ENCODE data around the gene SYNPO2L.
"Not testable (repeated sequence)": the region's sequence is repeated elsewhere in the genome, so short reads cannot be mapped to it uniquely, and the experiment has no call there.

Gene SYNPO2L

GRCh38 chr10:73648975-73649829, 6.6 kb downstream of the SYNPO2L start:
- DNase-seq: no peak

- no peak for DNase-seq
Observed at GRCh38 chr10:73647875-73648651, 7.8 kb downstream of the SYNPO2L start.

- DNase-seq: no peak
Observed at GRCh38 chr10:73647211-73647874, 8.5 kb downstream of the SYNPO2L start.

GRCh38 chr10:73646598-73647041, 9.2 kb downstream of the SYNPO2L start:
- DNase-seq: no peak

GRCh38 chr10:73645251-73645650, 10.6 kb downstream of the SYNPO2L start:
- no peak for DNase-seq

- no peak for DNase-seq
Observed at GRCh38 chr10:73644767-73645166, 11.1 kb downstream of the SYNPO2L start.

- peak; percentile 52 for DNase-seq
Observed at GRCh38 chr10:73644015-73644743, 11.7 kb downstream of the SYNPO2L start.

GRCh38 chr10:73643362-73643761, 12.5 kb downstream of the SYNPO2L start:
- no peak for DNase-seq

- DNase-seq: no peak
Observed at GRCh38 chr10:73641328-73642060, 14.3 kb downstream of the SYNPO2L start, which contains the start of gene MYOZ1. TSS of gene MYOZ1 (minus strand) at chr10:73641474. CDS start at chr10:73640017, 1,457 bp downstream.

- DNase-seq: no peak
Observed at GRCh38 chr10:73639286-73639685, 16.5 kb downstream of the SYNPO2L start.

- DNase-seq: no peak
Observed at GRCh38 chr10:73635781-73636180, 20.0 kb downstream of the SYNPO2L start.

- DNase-seq: no peak
Observed at GRCh38 chr10:73634421-73634820, 21.4 kb downstream of the SYNPO2L start.

- DNase-seq: no peak
Observed at GRCh38 chr10:73629165-73629564, 26.7 kb downstream of the SYNPO2L start.

- DNase-seq: no peak
Observed at GRCh38 chr10:73628405-73628804, 27.4 kb downstream of the SYNPO2L start.

GRCh38 chr10:73627300-73627699, 28.5 kb downstream of the SYNPO2L start:
- DNase-seq: no peak

GRCh38 chr10:73625884-73626752, 29.7 kb downstream of the SYNPO2L start:
- peak; percentile 92 for DNase-seq

- DNase-seq: no peak
Observed at GRCh38 chr10:73625004-73625883, 30.6 kb downstream of the SYNPO2L start.

GRCh38 chr10:73623056-73623455, 32.8 kb downstream of the SYNPO2L start:
- DNase-seq: no peak

- not testable (repeated sequence) for DNase-seq
Observed at GRCh38 chr10:73620974-73621373, 34.9 kb downstream of the SYNPO2L start.

GRCh38 chr10:73617143-73617542, 38.7 kb downstream of the SYNPO2L start:
- DNase-seq: not testable (repeated sequence)
